ENCODE results near the gene HSPA8. TPM values are rescaled to one million over a fixed set of nuclear protein-coding genes. Genes with fewer than 3 reads are reported as not detected.
A peak's percentile ranks its signal among the peaks of the same experiment; 100 is the strongest.
"Not testable (repeated sequence)": the region's sequence is repeated elsewhere in the genome, so short reads cannot be mapped to it uniquely, and the experiment has no call there.

Gene HSPA8
- polyA plus RNA-seq, 4 donors = 389 to 1,201 (median 554) TPM

GRCh38 chr11:123100379-123101085 is 38.6 kb upstream of the HSPA8 start:
- DNase-seq = no peak
- Histone ChIP-seq H3K4me3 (ENCODE audit: low read depth in 1 of 3, low read length in 3 of 3) (no peak overlapping the region), H3K4me1 (ENCODE audit: control insufficient read depth in 3 of 3, insufficient read depth in 2 of 3, low read depth in 1 of 3, low read length in 2 of 3) (no peaks in the 10 kb centered on the region), H3K36me3 (ENCODE audit: control insufficient read depth in 3 of 3, insufficient read depth in 2 of 3, low read depth in 1 of 3, low read length in 3 of 3) (peaks cover 0 to 2% (median 0%) of the 10 kb centered on the region in 3 donors), H3K27ac (ENCODE audit: low read depth in 1 of 3, low read length in 2 of 3) (no peak overlapping the region), H3K9me3 (ENCODE audit: control insufficient read depth in 2 of 2, insufficient read depth in 1 of 2, low read depth in 1 of 2, low read length in 1 of 2) (no peaks in the 10 kb centered on the region), H3K27me3 (ENCODE audit: control insufficient read depth in 3 of 3, insufficient read depth in 3 of 3, low read length in 3 of 3) (no peaks in the 10 kb centered on the region)
- 69 to 82% (median 77%) methylated on average over 7 of the region's 7 CpGs for WGBS, 3 donors
- FAIRE-seq = no peak

GRCh38 chr11:123098990-123099389 is 37.1 kb upstream of the HSPA8 start:
- Histone ChIP-seq H3K36me3 (ENCODE audit: control insufficient read depth in 3 of 3, insufficient read depth in 2 of 3, low read depth in 1 of 3, low read length in 3 of 3) (peaks cover 0 to 2% (median 0%) of the 10 kb centered on the region in 3 donors), H3K9me3 (ENCODE audit: control insufficient read depth in 2 of 2, insufficient read depth in 1 of 2, low read depth in 1 of 2, low read length in 1 of 2) (no peaks in the 10 kb centered on the region), H3K27me3 (ENCODE audit: control insufficient read depth in 3 of 3, insufficient read depth in 3 of 3, low read length in 3 of 3) (no peaks in the 10 kb centered on the region), H3K4me1 (ENCODE audit: control insufficient read depth in 3 of 3, insufficient read depth in 2 of 3, low read depth in 1 of 3, low read length in 2 of 3) (no peaks in the 10 kb centered on the region), H3K27ac (ENCODE audit: low read depth in 1 of 3, low read length in 2 of 3) (no peak overlapping the region), H3K4me3 (ENCODE audit: low read depth in 1 of 3, low read length in 3 of 3) (no peak overlapping the region)
- 57 to 88% (median 78%) methylated on average over 3 of the region's 3 CpGs for WGBS, 3 donors
- FAIRE-seq (no peak), DNase-seq (no peak)

- Histone ChIP-seq H3K4me3 (ENCODE audit: low read depth in 1 of 3, low read length in 3 of 3) (no peak overlapping the region), H3K27ac (ENCODE audit: low read depth in 1 of 3, low read length in 2 of 3) (no peak overlapping the region), H3K27me3 (ENCODE audit: control insufficient read depth in 3 of 3, insufficient read depth in 3 of 3, low read length in 3 of 3) (no peaks in the 10 kb centered on the region), H3K9me3 (ENCODE audit: control insufficient read depth in 2 of 2, insufficient read depth in 1 of 2, low read depth in 1 of 2, low read length in 1 of 2) (no peaks in the 10 kb centered on the region), H3K36me3 (ENCODE audit: control insufficient read depth in 3 of 3, insufficient read depth in 2 of 3, low read depth in 1 of 3, low read length in 3 of 3) (peaks cover 0 to 2% (median 0%) of the 10 kb centered on the region in 3 donors), H3K4me1 (ENCODE audit: control insufficient read depth in 3 of 3, insufficient read depth in 2 of 3, low read depth in 1 of 3, low read length in 2 of 3) (no peaks in the 10 kb centered on the region)
- no peak for DNase-seq
- FAIRE-seq = no peak
- 88 to 91% (median 88%) methylated on average over 3 of the region's 3 CpGs for whole genome bisulfite sequencing, 3 donors
Observed at GRCh38 chr11:123093739-123094138, 31.8 kb upstream of the HSPA8 start.

GRCh38 chr11:123091506-123091905 is 29.6 kb upstream of the HSPA8 start:
- Histone ChIP-seq H3K4me1 (ENCODE audit: control insufficient read depth in 3 of 3, insufficient read depth in 2 of 3, low read depth in 1 of 3, low read length in 2 of 3) (no peaks in the 10 kb centered on the region), H3K4me3 (ENCODE audit: low read depth in 1 of 3, low read length in 3 of 3) (no peak overlapping the region), H3K27me3 (ENCODE audit: control insufficient read depth in 3 of 3, insufficient read depth in 3 of 3, low read length in 3 of 3) (no peaks in the 10 kb centered on the region), H3K9me3 (ENCODE audit: control insufficient read depth in 2 of 2, insufficient read depth in 1 of 2, low read depth in 1 of 2, low read length in 1 of 2) (no peaks in the 10 kb centered on the region), H3K27ac (ENCODE audit: low read depth in 1 of 3, low read length in 2 of 3) (no peak overlapping the region), H3K36me3 (ENCODE audit: control insufficient read depth in 3 of 3, insufficient read depth in 2 of 3, low read depth in 1 of 3, low read length in 3 of 3) (no peaks in the 10 kb centered on the region)
- FAIRE-seq = no peak
- 53 to 70% (median 56%) methylated on average over 6 of the region's 6 CpGs for WGBS, 3 donors
- no peak for DNase-seq

GRCh38 chr11:123090168-123090567 is 28.2 kb upstream of the HSPA8 start:
- H3K27me3 ChIP-seq (ENCODE audit: control insufficient read depth in 3 of 3, insufficient read depth in 3 of 3, low read length in 3 of 3); H3K9me3 ChIP-seq (ENCODE audit: control insufficient read depth in 2 of 2, insufficient read depth in 1 of 2, low read depth in 1 of 2, low read length in 1 of 2); H3K4me3 ChIP-seq (ENCODE audit: low read depth in 1 of 3, low read length in 3 of 3); H3K27ac ChIP-seq (ENCODE audit: low read depth in 1 of 3, low read length in 2 of 3); H3K36me3 ChIP-seq (ENCODE audit: control insufficient read depth in 3 of 3, insufficient read depth in 2 of 3, low read depth in 1 of 3, low read length in 3 of 3); H3K4me1 ChIP-seq (ENCODE audit: control insufficient read depth in 3 of 3, insufficient read depth in 2 of 3, low read depth in 1 of 3, low read length in 2 of 3); DNase-seq; FAIRE-seq: not testable (repeated sequence)
- WGBS, 3 donors = 25 to 79% (median 62%) methylated on average over 8 of the region's 8 CpGs

- not testable (repeated sequence) for FAIRE-seq; DNase-seq; H3K4me3 ChIP-seq (ENCODE audit: low read depth in 1 of 3, low read length in 3 of 3)
Observed at GRCh38 chr11:123088896-123089295, 27.0 kb upstream of the HSPA8 start.

GRCh38 chr11:123087657-123088056 is 25.7 kb upstream of the HSPA8 start:
- FAIRE-seq; H3K27ac ChIP-seq (ENCODE audit: low read depth in 1 of 3, low read length in 2 of 3); H3K4me1 ChIP-seq (ENCODE audit: control insufficient read depth in 3 of 3, insufficient read depth in 2 of 3, low read depth in 1 of 3, low read length in 2 of 3); H3K4me3 ChIP-seq (ENCODE audit: low read depth in 1 of 3, low read length in 3 of 3); H3K27me3 ChIP-seq (ENCODE audit: control insufficient read depth in 3 of 3, insufficient read depth in 3 of 3, low read length in 3 of 3); H3K36me3 ChIP-seq (ENCODE audit: control insufficient read depth in 3 of 3, insufficient read depth in 2 of 3, low read depth in 1 of 3, low read length in 3 of 3); H3K9me3 ChIP-seq (ENCODE audit: control insufficient read depth in 2 of 2, insufficient read depth in 1 of 2, low read depth in 1 of 2, low read length in 1 of 2): not testable (repeated sequence)
- peak in 1 of 2 donors; percentile 37 for DNase-seq
- 71 to 95% (median 72%) methylated on average over 5 of the region's 5 CpGs for WGBS, 3 donors

More at GRCh38 chr11:123088896-123089295, 27.0 kb upstream of the HSPA8 start:
- H3K27me3 ChIP-seq (ENCODE audit: control insufficient read depth in 3 of 3, insufficient read depth in 3 of 3, low read length in 3 of 3); H3K9me3 ChIP-seq (ENCODE audit: control insufficient read depth in 2 of 2, insufficient read depth in 1 of 2, low read depth in 1 of 2, low read length in 1 of 2); H3K36me3 ChIP-seq (ENCODE audit: control insufficient read depth in 3 of 3, insufficient read depth in 2 of 3, low read depth in 1 of 3, low read length in 3 of 3); H3K27ac ChIP-seq (ENCODE audit: low read depth in 1 of 3, low read length in 2 of 3); H3K4me1 ChIP-seq (ENCODE audit: control insufficient read depth in 3 of 3, insufficient read depth in 2 of 3, low read depth in 1 of 3, low read length in 2 of 3): not testable (repeated sequence)
- 91 to 92% (median 92%) methylated on average over 10 of the region's 10 CpGs for WGBS, 3 donors

GRCh38 chr11:123086305-123086704 is 24.4 kb upstream of the HSPA8 start:
- no peak for DNase-seq
- no peaks in the 10 kb centered on the region for H3K27me3 ChIP-seq (ENCODE audit: control insufficient read depth in 3 of 3, insufficient read depth in 3 of 3, low read length in 3 of 3)
- peaks cover 0 to 3% (median 0%) of the 10 kb centered on the region in 3 donors for H3K36me3 ChIP-seq (ENCODE audit: control insufficient read depth in 3 of 3, insufficient read depth in 2 of 3, low read depth in 1 of 3, low read length in 3 of 3)
- H3K27ac ChIP-seq (ENCODE audit: low read depth in 1 of 3, low read length in 2 of 3) = no peak overlapping the region
- no peaks in the 10 kb centered on the region for H3K9me3 ChIP-seq (ENCODE audit: control insufficient read depth in 2 of 2, insufficient read depth in 1 of 2, low read depth in 1 of 2, low read length in 1 of 2)
- no peak overlapping the region for H3K4me3 ChIP-seq (ENCODE audit: low read depth in 1 of 3, low read length in 3 of 3)
- FAIRE-seq = no peak
- peaks cover 0 to 4% (median 0%) of the 10 kb centered on the region in 3 donors for H3K4me1 ChIP-seq (ENCODE audit: control insufficient read depth in 3 of 3, insufficient read depth in 2 of 3, low read depth in 1 of 3, low read length in 2 of 3)
- WGBS, 3 donors = 5 to 48% (median 41%) methylated on average over 1 of the region's 1 CpG

GRCh38 chr11:123085497-123085896 is 23.6 kb upstream of the HSPA8 start:
- H3K27me3 ChIP-seq (ENCODE audit: control insufficient read depth in 3 of 3, insufficient read depth in 3 of 3, low read length in 3 of 3) = no peaks in the 10 kb centered on the region
- WGBS, 3 donors = 92 to 95% (median 93%) methylated on average over 5 of the region's 5 CpGs
- no peak for FAIRE-seq

More at GRCh38 chr11:123085497-123085896, 23.6 kb upstream of the HSPA8 start:
- Histone ChIP-seq H3K4me3 (ENCODE audit: low read depth in 1 of 3, low read length in 3 of 3) (no peak overlapping the region), H3K36me3 (ENCODE audit: control insufficient read depth in 3 of 3, insufficient read depth in 2 of 3, low read depth in 1 of 3, low read length in 3 of 3) (peaks cover 0 to 3% (median 0%) of the 10 kb centered on the region in 3 donors), H3K27ac (ENCODE audit: low read depth in 1 of 3, low read length in 2 of 3) (no peak overlapping the region), H3K4me1 (ENCODE audit: control insufficient read depth in 3 of 3, insufficient read depth in 2 of 3, low read depth in 1 of 3, low read length in 2 of 3) (peaks cover 0 to 4% (median 0%) of the 10 kb centered on the region in 3 donors), H3K9me3 (ENCODE audit: control insufficient read depth in 2 of 2, insufficient read depth in 1 of 2, low read depth in 1 of 2, low read length in 1 of 2) (no peaks in the 10 kb centered on the region)
- DNase-seq = no peak

Data from small intestine (tissue), 7 donors.